Measurements from ENCODE around the gene C1QL2. TPM values are rescaled to one million over a fixed set of nuclear protein-coding genes. Genes with fewer than 3 reads are reported as not detected.
A peak's percentile ranks its signal among the peaks of the same experiment; 100 is the strongest.

The C1QL2 gene
- total and polyA plus RNA-seq, 5 experiments from 2014 or later, result not detected

- no peak overlapping the region for H3K4me3 Mint-ChIP-seq
- peaks cover 11 to 36% (median 19%) of the 10 kb centered on the region in 5 donors for H3K27me3 Mint-ChIP-seq
- peaks cover 0 to 2% (median 0%) of the 10 kb centered on the region in 4 donors for H3K4me1 Mint-ChIP-seq
- DNase-seq (peak in 5 of 10 donors; percentile 3 to 28 (median 14)), ATAC-seq (no peak)
- POLR2A ChIA-PET, result no interaction called here
- H3K27ac Mint-ChIP-seq, result no peak overlapping the region
- H3K36me3 Mint-ChIP-seq, result peaks cover 0 to 30% (median 0%) of the 10 kb centered on the region in 3 donors
- H3K9me3 Mint-ChIP-seq, result peaks cover 14 to 76% (median 32%) of the 10 kb centered on the region in 9 donors
These were observed 52.2 kb downstream of the C1QL2 start for GRCh38 chr2:119106301-119106897.

Other genes starting within 250 kb of the C1QL2 start
- not detected for gene MARCO, start 216.6 kb downstream of the C1QL2 start, total RNA-seq
- not detected for gene MARCO, start 216.6 kb downstream of the C1QL2 start, polyA plus RNA-seq
- not detected for gene STEAP3, start 65.1 kb upstream of the C1QL2 start, total RNA-seq
- under 1 TPM in 1 of 3 donors, not detected in 2; 0.24 TPM for gene STEAP3, start 65.1 kb upstream of the C1QL2 start, polyA plus RNA-seq
- gene C2orf76, start 208.1 kb upstream of the C1QL2 start, total RNA-seq, result 10 to 100 TPM; 10.7 to 11.9 TPM
- gene C2orf76, start 208.1 kb upstream of the C1QL2 start, polyA plus RNA-seq, result 10 to 100 TPM; 16.3 to 37.5 (median 23.6) TPM
- 10 to 100 TPM; 41.5 to 49.7 TPM for gene DBI, start 208.2 kb upstream of the C1QL2 start, total RNA-seq
- 100 to 1,000 TPM; 249 to 374 (median 295) TPM for gene DBI, start 208.2 kb upstream of the C1QL2 start, polyA plus RNA-seq